ENCODE measurements around the gene ANXA5. TPM values are rescaled to one million over a fixed set of nuclear protein-coding genes. Genes with fewer than 3 reads are reported as not detected.

The ANXA5 gene
- total RNA-seq, 1 experiment from 2014 or later = 222 TPM

GRCh38 chr4:121721700-121722099, 24.9 kb upstream of the ANXA5 start:
- DNase-seq (ENCODE audit: low read depth, low spot score) = no peak
- in situ Hi-C loops (cut with HindIII; ENCODE audit: low pct_unique_long_range_greater_than_20kb, low sequenced_read_pairs) (no loop called here), intact Hi-C loops (cut with micrococcal nuclease; ENCODE audit: unreplicated experiment) (no loop called here)
- ChIA-PET POLR2A (no interaction called here), CTCF (no interaction called here)
- Histone ChIP-seq H3K9me3 (ENCODE audit: control insufficient read depth, insufficient read depth, low read depth, low read length) (no peaks in the 10 kb centered on the region), H3K4me1 (ENCODE audit: control insufficient read depth, insufficient read depth, low read length) (no peaks in the 10 kb centered on the region), H3K27me3 (ENCODE audit: control insufficient read depth, insufficient read depth, low read length) (no peaks in the 10 kb centered on the region), H3K27ac (ENCODE audit: low read length) (no peak overlapping the region), H3K36me3 (ENCODE audit: control insufficient read depth, insufficient read depth, low read length) (no peaks in the 10 kb centered on the region), H3K4me3 (ENCODE audit: low read depth in 2 of 2, low read length in 2 of 2) (no peak overlapping the region)
- ATAC-seq = no peak
- BruUV-seq (replicated peaks) = no TSS peak
- TF ChIP-seq SIN3A (IDR thresholded peaks at IDR 0.05; ENCODE audit: borderline replicate concordance, insufficient read depth, low read depth, low read length) (no peak), TCF7L2 (IDR thresholded peaks at IDR 0.05; ENCODE audit: low read depth, low read length) (no peak), CTCF (IDR thresholded peaks at IDR 0.05) (no peak), POLR2AphosphoS5 (IDR thresholded peaks at IDR 0.05; ENCODE audit: low read depth, low read length) (no peak), REST (IDR thresholded peaks at IDR 0.05; ENCODE audit: insufficient read depth in 1 of 2, low read depth in 2 of 2, low read length in 1 of 2) (no peak)

- BruUV-seq (replicated peaks) = no TSS peak
- Histone ChIP-seq H3K27ac (ENCODE audit: low read length) (no peak overlapping the region), H3K4me1 (ENCODE audit: control insufficient read depth, insufficient read depth, low read length) (no peaks in the 10 kb centered on the region), H3K27me3 (ENCODE audit: control insufficient read depth, insufficient read depth, low read length) (no peaks in the 10 kb centered on the region), H3K9me3 (ENCODE audit: control insufficient read depth, insufficient read depth, low read depth, low read length) (no peaks in the 10 kb centered on the region), H3K36me3 (ENCODE audit: control insufficient read depth, insufficient read depth, low read length) (no peaks in the 10 kb centered on the region), H3K4me3 (ENCODE audit: low read depth in 2 of 2, low read length in 2 of 2) (no peak overlapping the region)
- in situ Hi-C loops (cut with HindIII; ENCODE audit: low pct_unique_long_range_greater_than_20kb, low sequenced_read_pairs) (no loop called here), intact Hi-C loops (cut with micrococcal nuclease; ENCODE audit: unreplicated experiment) (no loop called here)
- no peak for ATAC-seq
- TF ChIP-seq REST (IDR thresholded peaks at IDR 0.05; ENCODE audit: insufficient read depth in 1 of 2, low read depth in 2 of 2, low read length in 1 of 2) = no peak
- TF ChIP-seq SIN3A (IDR thresholded peaks at IDR 0.05; ENCODE audit: borderline replicate concordance, insufficient read depth, low read depth, low read length) = no peak
- TF ChIP-seq TCF7L2 (IDR thresholded peaks at IDR 0.05; ENCODE audit: low read depth, low read length) = no peak
- TF ChIP-seq POLR2AphosphoS5 (IDR thresholded peaks at IDR 0.05; ENCODE audit: low read depth, low read length) = no peak
- ChIA-PET CTCF (no interaction called here), POLR2A (no interaction called here)
- DNase-seq (ENCODE audit: low read depth, low spot score) = no peak
Observed at GRCh38 chr4:121720109-121720508, 23.3 kb upstream of the ANXA5 start.
